A549 (cell line): Measurements from ENCODE around the gene NXF1. TPM values are rescaled to one million over a fixed set of nuclear protein-coding genes. Genes with fewer than 3 reads are reported as not detected.

ENCODE experiments used
- ATAC-seq, 2 experiments: fragments of 200-7000 bp in 1 of 2; fragments of >200 bp in 1 of 2; cut with Nextera tagmentation in 1 of 2; cut with Tn5 transposase in 1 of 2; 3 replicates each; pipeline versions ENCODE4 v1.8.0 to v1.9.1; 2018 to 2020; ENCODE audit warnings: mild to moderate bottlenecking in 1 of 2, moderate library complexity in 1 of 2
- CTCF ChIA-PET: fragments of 300-600 bp; sonication (Branson Sonifier 250); formaldehyde crosslinking; extraction: SDS; loops from one replicate; lab custom pipeline; 2021; ENCODE audit warnings: antibody characterized with exemption, inconsistent platforms; lab: Yijun Ruan, JAX
- POLR2A ChIA-PET: fragments of 350-600 bp; formaldehyde crosslinking; extraction: SDS; loops from one replicate; lab custom pipeline; 2021; ENCODE audit warnings: antibody characterized with exemption, inconsistent platforms; lab: Yijun Ruan, JAX
- DNase-seq, 2 experiments: peaks; one replicate each; pipeline versions ENCODE4 v3.0.0 to v3.0.0-alpha.2; 2011 to 2016; ENCODE audit warnings: low read depth in 1 of 2, low spot score in 1 of 2
- FAIRE-seq: peaks from 2 replicates; lab custom pipeline; 2011; peaks lifted over from hg19 to GRCh38; lab: Jason Lieb, UNC
- H3K27ac ChIP-seq, 2 experiments: fragments of >200 bp; sonication (Bioruptor Twin); formaldehyde crosslinking; 3 replicates each; pipeline ENCODE4 v1.5.1; 2016 to 2017
- H3K4me1 ChIP-seq: fragments of >200 bp; sonication (Bioruptor Twin); formaldehyde crosslinking; 3 replicates; pipeline ENCODE4 v1.6.1; 2016
- H3K4me2 ChIP-seq: fragments of >200 bp; sonication (Bioruptor Twin); formaldehyde crosslinking; 3 replicates; pipeline ENCODE4 v1.6.1; 2016
- H3K4me3 ChIP-seq: fragments of >200 bp; sonication (Bioruptor Twin); formaldehyde crosslinking; 3 replicates; pipeline ENCODE4 v1.5.1; 2016
- H3K9me3 ChIP-seq: fragments of >200 bp; sonication (Bioruptor Twin); formaldehyde crosslinking; 3 replicates; pipeline ENCODE4 v1.6.1; 2016
- BCL3 ChIP-seq: fragments of >200 bp; sonication (Bioruptor Twin); formaldehyde crosslinking; IDR thresholded peaks from 3 replicates; pipeline ENCODE4 v1.6.1; 2016
- CBX2 ChIP-seq: fragments of 200-600 bp; sonication (generic); IDR thresholded peaks from 2 replicates; pipeline ENCODE4 v1.6.1; 2016; ENCODE audit warnings: low read depth, mild to moderate bottlenecking, borderline replicate concordance
- CBX8 ChIP-seq: fragments of 200-600 bp; sonication (generic); IDR thresholded peaks from 2 replicates; pipeline ENCODE4 v1.6.1; 2016
- E2F6 ChIP-seq: IDR thresholded peaks from 2 replicates; pipeline ENCODE4 v1.6.1; 2012; ENCODE audit warnings: low read depth, borderline replicate concordance
- EHF ChIP-seq: fragments of 250-450 bp; sonication (Bioruptor Pico); IDR thresholded peaks from 2 replicates; pipeline ENCODE4 v1.5.0; 2020; ENCODE audit warnings: mild to moderate bottlenecking
- ESRRA ChIP-seq: fragments of 150-350 bp; IDR thresholded peaks from 2 replicates; pipeline ENCODE4 v1.6.1; 2014; ENCODE audit warnings: mild to moderate bottlenecking, low read length, borderline replicate concordance
- FOSL2 ChIP-seq, 2 experiments: fragments of 450-650 bp in 1 of 2; fragments of >200 bp in 1 of 2; sonication (Bioruptor Twin) in 1 of 2; formaldehyde crosslinking; IDR thresholded peaks; 2 replicates each; pipeline versions ENCODE4 v1.5.0 to v1.6.1; 2016 to 2020; ENCODE audit warnings: mild to moderate bottlenecking in 1 of 2, moderate library complexity in 1 of 2
- FOXS1 ChIP-seq: fragments of 250-450 bp; sonication (Bioruptor Pico); IDR thresholded peaks from 2 replicates; pipeline ENCODE4 v1.5.0; 2020; ENCODE audit warnings: mild to moderate bottlenecking, moderate library complexity
- HOXA7 ChIP-seq: fragments of 250-450 bp; sonication (Bioruptor Pico); IDR thresholded peaks from 2 replicates; pipeline ENCODE4 v1.5.0; 2020; ENCODE audit warnings: mild to moderate bottlenecking, moderate library complexity
- HOXB13 ChIP-seq: fragments of 250-450 bp; sonication (Bioruptor Pico); IDR thresholded peaks from 2 replicates; pipeline ENCODE4 v1.5.0; 2020; ENCODE audit warnings: low read depth, mild to moderate bottlenecking, moderate library complexity
- JUN ChIP-seq, 2 experiments: fragments of >200 bp; sonication (Bioruptor Twin); formaldehyde crosslinking; IDR thresholded peaks; 2 replicates in 1 of 2; 3 replicates in 1 of 2; pipeline ENCODE4 v1.6.1; 2016 to 2017
- KDM5A ChIP-seq: fragments of 200-600 bp; sonication (generic); IDR thresholded peaks from 2 replicates; pipeline ENCODE4 v1.6.1; 2016; ENCODE audit warnings: antibody characterized with exemption, mild to moderate bottlenecking
- NR3C1 ChIP-seq: fragments of >200 bp; sonication (Bioruptor Twin); formaldehyde crosslinking; IDR thresholded peaks from 3 replicates; pipeline ENCODE4 v1.6.1; 2017
- PHF8 ChIP-seq: fragments of 200-600 bp; sonication (generic); IDR thresholded peaks from 2 replicates; pipeline ENCODE4 v1.6.1; 2016; ENCODE audit warnings: low read depth, mild to moderate bottlenecking, antibody characterized with exemption, moderate library complexity, borderline replicate concordance
- POLR2A ChIP-seq: IDR thresholded peaks from 2 replicates; pipeline ENCODE4 v1.6.1; 2012; ENCODE audit warnings: mild to moderate bottlenecking, low read length
- POLR2AphosphoS2 ChIP-seq: conservative IDR thresholded peaks from 2 replicates; pipeline ENCODE4 v1.6.1; 2012; ENCODE audit warnings: low read length, improper control_type of control experiment, inconsistent platforms
- RAD21 ChIP-seq, 2 experiments: fragments of >200 bp in 1 of 2; sonication (Bioruptor Twin) in 1 of 2; formaldehyde crosslinking in 1 of 2; IDR thresholded peaks in 1 of 2; conservative IDR thresholded peaks in 1 of 2; 2 replicates in 1 of 2; 3 replicates in 1 of 2; pipeline ENCODE4 v1.6.1; 2012 to 2018; ENCODE audit warnings: inconsistent platforms in 1 of 2
- RARB ChIP-seq: fragments of 250-450 bp; sonication (Bioruptor Pico); IDR thresholded peaks from 2 replicates; pipeline ENCODE4 v1.8.0; 2021; ENCODE audit warnings: mild to moderate bottlenecking, moderate library complexity
- TFCP2L1 ChIP-seq: fragments of 250-450 bp; sonication (Bioruptor Pico); IDR thresholded peaks from 2 replicates; pipeline ENCODE4 v1.5.0; 2021; ENCODE audit warnings: mild to moderate bottlenecking
- ZSCAN20 ChIP-seq: fragments of 250-450 bp; sonication (Bioruptor Pico); IDR thresholded peaks from 2 replicates; pipeline ENCODE4 v1.8.0; 2022; ENCODE audit warnings: mild to moderate bottlenecking, moderate library complexity
- whole genome bisulfite sequencing: methylation state at CpG from one replicate; pipeline ENCODE4 v1.1.6; 2017; ENCODE audit errors: missing lambda C conversion rate; 5-methylcytosine and 5-hydroxymethylcytosine counted together
- polyA plus RNA-seq, 4 experiments: library from polyadenylated mRNA; depleted of rRNA in 3 of 4; stranded (reverse); fragments of >200 nt; fragmentation: RNase III in 1 of 4; extraction: RNeasy Plus Mini Kit Qiagen cat#74134 plus additional on column Dnase treatment in 1 of 4; gene quantifications; 2 replicates in 3 of 4; 3 replicates in 1 of 4; pipeline ENCODE4 v1.2.3, GENCODE V29; 2011 to 2017
- TF ChIP-seq, protein P1 (sequence below): IDR thresholded peaks from 2 replicates; pipeline ENCODE4 v1.6.1; 2012
- TF ChIP-seq, protein P2 (sequence below): fragments of 450-650 bp; IDR thresholded peaks from 2 replicates; pipeline ENCODE4 v1.6.1; 2014; ENCODE audit warnings: antibody characterized with exemption
- TF ChIP-seq, protein P3 (sequence below): fragments of >200 bp; sonication (Bioruptor Twin); formaldehyde crosslinking; IDR thresholded peaks from 3 replicates; pipeline ENCODE4 v1.5.1; 2016

NXF1 gene
- polyA plus RNA-seq, 2 of the 4 experiments (the other 2 are of a cell fraction), result 35.5 to 47.7 TPM

- Histone ChIP-seq H3K9me3 (no peaks in the 10 kb centered on the region), H3K4me1 (peaks cover 31% of the 10 kb centered on the region), H3K4me3 (peak within 1 kb of the TSS; percentile 83), H3K27ac (peak within 1 kb of the TSS; percentile 89), H3K4me2 (peak within 1 kb of the TSS; percentile 87)
- ATAC-seq (peak; percentile 79 to 89), DNase-seq (peak; percentile 71 to 79), FAIRE-seq (no peak)
- 2% methylated on average over 46 of the region's 58 CpGs for WGBS
- ChIA-PET CTCF (interaction anchor here (1.1 to 8.3 kb wide), 5 partner anchors 10 to 111 kb away, joined by 3 to 211 read pairs (median 5); partner anchors contain the start of gene TAF6L), POLR2A (interaction anchor here (0.7 to 3.7 kb wide), 5 partner anchors 10 to 200 kb away, joined by 3 to 20 read pairs (median 3); partner anchors contain the start of genes NXF1, TUT1 and ZBTB3)
- TF ChIP-seq CBX8 (no peak), KDM5A (peak; percentile 80), JUN (IDR thresholded peaks at IDR 0.05) (peak; percentile 87 to 93), POLR2AphosphoS2 (0 out of 2 replicates have a peak, but pooled peaks have one; percentile 92), E2F6 (peak; percentile 48; the same call in 1 of the 2 replicates), HOXA7 (CRISPR knock-in tag) (no peak), TFCP2L1 (peak; percentile 72), ESRRA (no peak), CBX2 (no peak), RAD21 (conservative IDR thresholded peaks at IDR 0.05 in 1 of 2, IDR thresholded peaks at IDR 0.05 in 1 of 2) (no peak), FOSL2 (IDR thresholded peaks at IDR 0.05) (no peak), FOSL2 (CRISPR knock-in tag; IDR thresholded peaks at IDR 0.05) (no peak), FOXS1 (no peak), EHF (CRISPR knock-in tag) (peak; percentile 4; the same call in 1 of the 2 replicates), NR3C1 (no peak), PHF8 (peak; percentile 59; the same call in 1 of the 2 replicates), POLR2A (peak; percentile 97), BCL3 (peak; percentile 90)
- TF ChIP-seq, protein P1, sequence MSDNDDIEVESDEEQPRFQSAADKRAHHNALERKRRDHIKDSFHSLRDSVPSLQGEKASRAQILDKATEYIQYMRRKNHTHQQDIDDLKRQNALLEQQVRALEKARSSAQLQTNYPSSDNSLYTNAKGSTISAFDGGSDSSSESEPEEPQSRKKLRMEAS, result peak; percentile 73
- TF ChIP-seq, protein P2, sequence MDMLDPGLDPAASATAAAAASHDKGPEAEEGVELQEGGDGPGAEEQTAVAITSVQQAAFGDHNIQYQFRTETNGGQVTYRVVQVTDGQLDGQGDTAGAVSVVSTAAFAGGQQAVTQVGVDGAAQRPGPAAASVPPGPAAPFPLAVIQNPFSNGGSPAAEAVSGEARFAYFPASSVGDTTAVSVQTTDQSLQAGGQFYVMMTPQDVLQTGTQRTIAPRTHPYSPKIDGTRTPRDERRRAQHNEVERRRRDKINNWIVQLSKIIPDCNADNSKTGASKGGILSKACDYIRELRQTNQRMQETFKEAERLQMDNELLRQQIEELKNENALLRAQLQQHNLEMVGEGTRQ, result no peak
- TF ChIP-seq, protein P3, sequence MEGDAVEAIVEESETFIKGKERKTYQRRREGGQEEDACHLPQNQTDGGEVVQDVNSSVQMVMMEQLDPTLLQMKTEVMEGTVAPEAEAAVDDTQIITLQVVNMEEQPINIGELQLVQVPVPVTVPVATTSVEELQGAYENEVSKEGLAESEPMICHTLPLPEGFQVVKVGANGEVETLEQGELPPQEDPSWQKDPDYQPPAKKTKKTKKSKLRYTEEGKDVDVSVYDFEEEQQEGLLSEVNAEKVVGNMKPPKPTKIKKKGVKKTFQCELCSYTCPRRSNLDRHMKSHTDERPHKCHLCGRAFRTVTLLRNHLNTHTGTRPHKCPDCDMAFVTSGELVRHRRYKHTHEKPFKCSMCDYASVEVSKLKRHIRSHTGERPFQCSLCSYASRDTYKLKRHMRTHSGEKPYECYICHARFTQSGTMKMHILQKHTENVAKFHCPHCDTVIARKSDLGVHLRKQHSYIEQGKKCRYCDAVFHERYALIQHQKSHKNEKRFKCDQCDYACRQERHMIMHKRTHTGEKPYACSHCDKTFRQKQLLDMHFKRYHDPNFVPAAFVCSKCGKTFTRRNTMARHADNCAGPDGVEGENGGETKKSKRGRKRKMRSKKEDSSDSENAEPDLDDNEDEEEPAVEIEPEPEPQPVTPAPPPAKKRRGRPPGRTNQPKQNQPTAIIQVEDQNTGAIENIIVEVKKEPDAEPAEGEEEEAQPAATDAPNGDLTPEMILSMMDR, result no peak
Observed at GRCh38 chr11:62791501-62792201, 13.6 kb downstream of the NXF1 start, which contains the start of gene TMEM223. Gene TMEM223 (minus strand): TSS chr11:62792006. CDS start chr11:62791994, 12 bp downstream.

- CTCF ChIA-PET, result interaction anchor here (0.6 to 8.3 kb wide), 9 partner anchors 12 to 561 kb away, joined by 3 to 211 read pairs (median 3); partner anchors contain the start of gene TAF6L
Observed at GRCh38 chr11:62789576-62789975, 15.7 kb downstream of the NXF1 start.

More at GRCh38 chr11:62789576-62789975, 15.7 kb downstream of the NXF1 start:
- no peak for FAIRE-seq
- TF ChIP-seq RARB (CRISPR knock-in tag), result no peak
- TF ChIP-seq KDM5A, result no peak
- no peak for TF ChIP-seq NR3C1
- no peak for TF ChIP-seq ZSCAN20 (CRISPR knock-in tag)
- no peak for TF ChIP-seq HOXB13 (CRISPR knock-in tag)
- TF ChIP-seq POLR2A, result no peak
- POLR2A ChIA-PET, result interaction anchor here (1.4 to 3.7 kb wide), 2 partner anchors 17 to 51 kb away, joined by 4 to 20 read pairs; no protein-coding TSS in a partner anchor
- DNase-seq, result no peak
- WGBS, result 87% methylated on average over 3 of the region's 3 CpGs
- ATAC-seq, result no peak
- Histone ChIP-seq H3K4me1 (peaks cover 37% of the 10 kb centered on the region), H3K4me3 (no peak overlapping the region), H3K27ac (no peak overlapping the region), H3K4me2 (peak overlapping the region; percentile 60; the same call in 2 of the 3 replicates), H3K9me3 (no peaks in the 10 kb centered on the region)
